Liver (tissue), 9 donors: ENCODE results near the gene GLMN. TPM values are rescaled to one million over a fixed set of nuclear protein-coding genes. Genes with fewer than 3 reads are reported as not detected.
A peak's percentile ranks its signal among the peaks of the same experiment; 100 is the strongest.

ENCODE experiments used
- DNase-seq: peaks from one replicate; pipeline ENCODE4 v3.0.0-alpha.2; 2017; ENCODE audit warnings: low spot score
- H3K27ac ChIP-seq, 2 donors: one replicate each; pipeline ENCODE4 v1.7.0; 2013; ENCODE audit warnings: inconsistent platforms in 2 of 2, low read length in 2 of 2, control low read depth in 1 of 2, low read depth in 1 of 2, mild to moderate bottlenecking in 1 of 2
- H3K27me3 ChIP-seq, 4 donors: one replicate each; pipeline versions ENCODE4 v1.6.1 to v1.7.0; 2013; ENCODE audit warnings: low read length in 3 of 4, inconsistent platforms in 1 of 4, mild to moderate bottlenecking in 1 of 4, moderate library complexity in 1 of 4; ENCODE audit not compliant: control insufficient read depth in 4 of 4, insufficient read depth in 4 of 4
- H3K36me3 ChIP-seq, 4 donors: one replicate each; pipeline versions ENCODE4 v1.6.1 to v1.7.0; 2013; ENCODE audit warnings: low read length in 3 of 4, mild to moderate bottlenecking in 3 of 4, low read depth in 1 of 4, moderate library complexity in 1 of 4; ENCODE audit not compliant: control insufficient read depth in 4 of 4, insufficient read depth in 3 of 4
- H3K4me1 ChIP-seq, 4 donors: one replicate each; pipeline versions ENCODE4 v1.6.1 to v1.7.0; 2013; ENCODE audit warnings: low read length in 3 of 4, mild to moderate bottlenecking in 3 of 4, moderate library complexity in 1 of 4; ENCODE audit not compliant: control insufficient read depth in 4 of 4, insufficient read depth in 4 of 4
- H3K4me3 ChIP-seq, 3 donors: one replicate each; pipeline versions ENCODE4 v1.6.1 to v1.7.0; 2013; ENCODE audit warnings: low read length in 3 of 3, control low read depth in 1 of 3, low read depth in 1 of 3, mild to moderate bottlenecking in 1 of 3
- H3K9ac ChIP-seq, 2 donors: one replicate each; pipeline ENCODE4 v1.7.0; 2013; ENCODE audit warnings: low read length in 2 of 2, mild to moderate bottlenecking in 2 of 2, moderate library complexity in 2 of 2, control low read depth in 1 of 2, low read depth in 1 of 2
- H3K9me3 ChIP-seq, 4 donors: one replicate each; pipeline versions ENCODE4 v1.6.1 to v1.7.0; 2013; ENCODE audit warnings: low read length in 3 of 4; ENCODE audit not compliant: control insufficient read depth in 4 of 4
- CTCF ChIP-seq: fragments of 150-350 bp; IDR thresholded peaks from 2 replicates; pipeline ENCODE4 v1.5.1; 2017; ENCODE audit warnings: improper control_type of control experiment, low read depth, low read length; ENCODE audit not compliant: missing input control
- EGR1 ChIP-seq, 2 donors: IDR thresholded peaks; 2 replicates each; pipeline ENCODE4 v1.6.1; 2016 to 2018; ENCODE audit warnings: antibody characterized with exemption in 2 of 2, low read depth in 2 of 2
- HNF4A ChIP-seq, 2 donors: conservative IDR thresholded peaks; 2 replicates each; pipeline ENCODE4 v1.6.1; 2016; ENCODE audit warnings: antibody characterized with exemption in 2 of 2, mild to moderate bottlenecking in 2 of 2
- MAX ChIP-seq: IDR thresholded peaks from 2 replicates; pipeline ENCODE4 v1.6.1; 2016; ENCODE audit warnings: antibody characterized with exemption
- NR2F2 ChIP-seq: IDR thresholded peaks from 2 replicates; pipeline ENCODE4 v1.6.1; 2016; ENCODE audit warnings: antibody characterized with exemption
- RAD21 ChIP-seq, 2 donors: IDR thresholded peaks; 2 replicates each; pipeline ENCODE4 v1.6.1; 2016; ENCODE audit warnings: antibody characterized with exemption in 2 of 2, mild to moderate bottlenecking in 2 of 2
- SP1 ChIP-seq: IDR thresholded peaks from 2 replicates; pipeline ENCODE4 v1.6.1; 2018; ENCODE audit warnings: antibody characterized with exemption, mild to moderate bottlenecking
- TAF1 ChIP-seq: conservative IDR thresholded peaks from 2 replicates; pipeline ENCODE4 v1.6.1; 2016; ENCODE audit warnings: antibody characterized with exemption, mild to moderate bottlenecking
- YY1 ChIP-seq: IDR thresholded peaks from 2 replicates; pipeline ENCODE4 v1.6.1; 2016; ENCODE audit warnings: antibody characterized with exemption, mild to moderate bottlenecking
- WGBS: extraction: QIAGEN DNeasy Blood & Tissue Kit; methylation state at CpG from one replicate; pipeline ENCODE4 v1.1.7; 2013; 5-methylcytosine and 5-hydroxymethylcytosine counted together
- polyA plus RNA-seq, 2 donors: library from polyadenylated mRNA; stranded (reverse) in 1 of 2; unstranded in 1 of 2; fragments of 200-250 nt in 1 of 2; fragments of >200 nt in 1 of 2; fragmentation: Nextera tagmentation in 1 of 2; extraction: Ambion mirVana in 1 of 2; gene quantifications; one replicate each; pipeline versions ENCODE4 v1.2.1 to v1.2.3, GENCODE V29; 2013 to 2015
- total RNA-seq, 2 donors: library from RNA; depleted of rRNA; stranded (reverse); fragments of >200 nt; gene quantifications; one replicate each; pipeline ENCODE4 v1.2.3, GENCODE V29; 2014
- TF ChIP-seq, protein P1 (sequence below): IDR thresholded peaks from 2 replicates; pipeline ENCODE4 v1.6.1; 2016; ENCODE audit warnings: antibody characterized with exemption
- TF ChIP-seq, protein P2 (sequence below): IDR thresholded peaks from 2 replicates; pipeline ENCODE4 v1.6.1; 2016; ENCODE audit warnings: antibody characterized with exemption, mild to moderate bottlenecking
- donor health status: healthy.
- donor health status: healthy.
- donor health status: healthy.
- donor health status: healthy.
- donor health status: healthy.

The GLMN gene
- total and polyA plus RNA-seq, 4 donors: 1.1 to 3.7 (median 3.2) TPM

GRCh38 chr1:92315766-92316599 lies 17.2 kb upstream of the GLMN start:
- Histone ChIP-seq H3K36me3 (peaks cover 0 to 3% (median 1%) of the 10 kb centered on the region in 4 donors), H3K9me3 (no peaks in the 10 kb centered on the region), H3K27ac (no peak overlapping the region), H3K9ac (no peak overlapping the region), H3K4me3 (no peak overlapping the region), H3K27me3 (no peaks in the 10 kb centered on the region), H3K4me1 (no peaks in the 10 kb centered on the region)
- TF ChIP-seq, protein P1, sequence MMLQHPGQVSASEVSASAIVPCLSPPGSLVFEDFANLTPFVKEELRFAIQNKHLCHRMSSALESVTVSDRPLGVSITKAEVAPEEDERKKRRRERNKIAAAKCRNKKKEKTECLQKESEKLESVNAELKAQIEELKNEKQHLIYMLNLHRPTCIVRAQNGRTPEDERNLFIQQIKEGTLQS: no peak
- TF ChIP-seq, protein P2, sequence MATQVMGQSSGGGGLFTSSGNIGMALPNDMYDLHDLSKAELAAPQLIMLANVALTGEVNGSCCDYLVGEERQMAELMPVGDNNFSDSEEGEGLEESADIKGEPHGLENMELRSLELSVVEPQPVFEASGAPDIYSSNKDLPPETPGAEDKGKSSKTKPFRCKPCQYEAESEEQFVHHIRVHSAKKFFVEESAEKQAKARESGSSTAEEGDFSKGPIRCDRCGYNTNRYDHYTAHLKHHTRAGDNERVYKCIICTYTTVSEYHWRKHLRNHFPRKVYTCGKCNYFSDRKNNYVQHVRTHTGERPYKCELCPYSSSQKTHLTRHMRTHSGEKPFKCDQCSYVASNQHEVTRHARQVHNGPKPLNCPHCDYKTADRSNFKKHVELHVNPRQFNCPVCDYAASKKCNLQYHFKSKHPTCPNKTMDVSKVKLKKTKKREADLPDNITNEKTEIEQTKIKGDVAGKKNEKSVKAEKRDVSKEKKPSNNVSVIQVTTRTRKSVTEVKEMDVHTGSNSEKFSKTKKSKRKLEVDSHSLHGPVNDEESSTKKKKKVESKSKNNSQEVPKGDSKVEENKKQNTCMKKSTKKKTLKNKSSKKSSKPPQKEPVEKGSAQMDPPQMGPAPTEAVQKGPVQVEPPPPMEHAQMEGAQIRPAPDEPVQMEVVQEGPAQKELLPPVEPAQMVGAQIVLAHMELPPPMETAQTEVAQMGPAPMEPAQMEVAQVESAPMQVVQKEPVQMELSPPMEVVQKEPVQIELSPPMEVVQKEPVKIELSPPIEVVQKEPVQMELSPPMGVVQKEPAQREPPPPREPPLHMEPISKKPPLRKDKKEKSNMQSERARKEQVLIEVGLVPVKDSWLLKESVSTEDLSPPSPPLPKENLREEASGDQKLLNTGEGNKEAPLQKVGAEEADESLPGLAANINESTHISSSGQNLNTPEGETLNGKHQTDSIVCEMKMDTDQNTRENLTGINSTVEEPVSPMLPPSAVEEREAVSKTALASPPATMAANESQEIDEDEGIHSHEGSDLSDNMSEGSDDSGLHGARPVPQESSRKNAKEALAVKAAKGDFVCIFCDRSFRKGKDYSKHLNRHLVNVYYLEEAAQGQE: no peak
- TF ChIP-seq TAF1: no peak
- no peak for TF ChIP-seq CTCF
- no peak for DNase-seq
- 90% methylated on average over 6 of the region's 6 CpGs for WGBS

DNA sequence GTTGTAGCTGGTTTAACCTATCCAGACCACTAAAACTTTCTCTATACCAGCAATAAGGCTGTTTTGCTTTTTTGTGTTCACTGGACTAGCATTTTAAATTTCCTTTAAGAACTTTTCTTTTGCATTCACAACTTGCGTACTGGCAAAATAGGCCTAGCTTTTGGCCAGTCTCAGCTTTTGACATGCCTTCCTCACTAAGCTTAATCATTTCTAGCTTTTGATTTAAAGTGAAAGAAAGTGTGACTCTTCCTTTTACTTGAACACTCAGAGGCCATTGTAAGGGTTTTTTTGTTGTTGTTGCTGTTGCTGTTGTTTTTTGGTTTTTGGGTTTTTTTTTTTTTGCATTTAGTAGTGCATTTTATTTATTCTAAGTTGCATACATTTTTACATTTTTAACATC lies 15.2 kb upstream of the GLMN start:
- Histone ChIP-seq H3K27ac (no peak overlapping the region), H3K4me1 (no peaks in the 10 kb centered on the region), H3K27me3 (no peaks in the 10 kb centered on the region), H3K36me3 (peaks cover 0 to 3% (median 0%) of the 10 kb centered on the region in 4 donors), H3K9ac (no peak overlapping the region), H3K4me3 (no peak overlapping the region), H3K9me3 (no peaks in the 10 kb centered on the region)
- DNase-seq: no peak
- TF ChIP-seq YY1: no peak
- TF ChIP-seq HNF4A (conservative IDR thresholded peaks at IDR 0.05): no peak
- TF ChIP-seq MAX: no peak
- TF ChIP-seq EGR1 (IDR thresholded peaks at IDR 0.05; ENCODE audit: low read depth in 2 of 2): no peak
- 92% methylated on average over 1 of the region's 1 CpG for WGBS

GRCh38 chr1:92310185-92310597 lies 11.4 kb upstream of the GLMN start:
- no peaks in the 10 kb centered on the region for H3K27me3 ChIP-seq
- H3K4me1 ChIP-seq: no peaks in the 10 kb centered on the region
- DNase-seq: no peak
- H3K36me3 ChIP-seq: peaks cover 1 to 10% (median 5%) of the 10 kb centered on the region in 4 donors
- no peak overlapping the region for H3K9ac ChIP-seq
- no peak overlapping the region for H3K4me3 ChIP-seq
- no peaks in the 10 kb centered on the region for H3K9me3 ChIP-seq
- TF ChIP-seq NR2F2: no peak
- peak; percentile 57 for TF ChIP-seq CTCF
- TF ChIP-seq MAX: no peak
- peak; percentile 83 for TF ChIP-seq RAD21 (IDR thresholded peaks at IDR 0.05)
- TF ChIP-seq SP1: no peak
- TF ChIP-seq, protein P1: no peak
- no peak overlapping the region for H3K27ac ChIP-seq
